Germinal center (tissue), 1 donor: ENCODE results near the gene SMG1.
"Not testable (repeated sequence)": the region's sequence is repeated elsewhere in the genome, so short reads cannot be mapped to it uniquely, and the experiment has no call there.

Source experiments
- DNase-seq: peaks from one replicate; pipeline ENCODE4 v3.0.0; 2012; ENCODE audit warnings: mixed read lengths, low spot score

SMG1 gene

DNA sequence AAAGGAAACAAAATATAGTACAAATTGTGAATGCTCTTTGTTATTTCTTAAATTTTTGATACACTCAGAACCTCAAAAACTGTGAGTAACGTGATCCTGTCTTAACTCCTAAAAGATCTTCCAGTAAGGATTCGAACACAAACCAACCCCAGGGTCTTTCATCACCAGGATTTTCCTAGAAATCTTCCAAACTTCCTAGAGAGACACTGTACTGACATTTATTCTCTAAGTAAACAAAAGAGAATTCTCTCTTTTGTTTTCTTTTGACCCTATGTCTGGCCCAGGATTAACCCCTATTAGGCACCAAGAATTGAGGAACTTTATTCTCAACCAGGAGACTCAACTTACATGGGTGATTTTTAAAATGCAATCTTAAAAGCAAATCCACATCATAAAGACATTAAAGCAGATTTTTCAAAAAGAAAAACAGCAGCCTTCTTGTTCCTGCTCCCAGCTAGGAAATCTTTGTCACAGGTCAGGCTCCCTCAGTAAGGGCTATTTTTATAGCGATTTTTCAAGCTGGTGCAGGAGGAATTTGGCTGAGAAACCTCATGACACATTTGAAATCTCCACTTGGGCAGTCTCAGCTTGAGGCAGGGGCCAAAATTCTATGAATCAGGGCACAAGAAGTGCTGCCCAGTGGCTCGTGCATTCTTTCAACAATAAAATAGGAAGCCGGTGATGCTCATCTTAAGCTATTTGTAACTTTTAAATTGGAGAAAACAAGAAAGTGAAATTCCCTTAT, 6.2 kb upstream of the SMG1 start:
- no peak for DNase-seq

GRCh38 chr16:18931756-18932155, 5.5 kb upstream of the SMG1 start:
- DNase-seq: no peak

DNA sequence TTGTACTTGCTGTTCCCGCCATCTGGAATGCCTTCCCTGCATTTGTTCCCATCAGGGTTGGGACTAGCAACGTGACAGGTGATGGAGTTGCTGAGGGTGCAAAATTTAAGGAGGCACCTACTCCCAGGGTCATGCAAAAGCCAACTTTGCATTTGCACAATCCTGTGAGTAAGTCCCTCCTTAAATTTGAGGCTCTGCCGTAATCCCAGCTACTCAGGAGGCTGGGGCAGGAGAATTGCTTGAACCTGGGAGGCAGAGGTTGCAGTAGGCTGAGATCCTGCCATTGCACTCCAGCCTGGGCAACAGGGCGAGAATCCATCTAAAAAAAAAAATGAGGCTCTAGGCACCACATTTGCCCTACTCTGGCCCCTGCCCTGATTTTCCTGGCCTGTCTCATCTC, 3.9 kb upstream of the SMG1 start:
- DNase-seq: not testable (repeated sequence)

DNA sequence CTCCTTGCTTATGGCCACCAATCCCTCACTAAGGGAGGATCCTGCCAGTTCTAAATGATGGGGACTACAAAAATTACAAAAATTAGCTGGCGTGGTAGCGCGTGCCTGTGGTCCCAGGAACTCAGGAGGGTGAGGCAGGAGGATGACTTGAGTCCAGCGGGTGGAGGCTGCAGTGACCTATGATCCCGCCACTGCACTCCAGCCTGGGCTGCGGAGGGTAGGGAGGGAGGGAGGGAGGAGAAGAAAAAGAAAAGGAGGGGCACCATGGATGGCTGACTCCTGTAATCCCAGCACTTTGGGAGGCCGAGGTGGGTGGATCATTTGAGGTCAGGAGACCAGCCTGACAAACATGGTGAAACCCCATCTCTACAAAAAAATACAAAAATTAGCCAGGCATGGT, 1.9 kb upstream of the SMG1 start:
- DNase-seq: not testable (repeated sequence)

DNA sequence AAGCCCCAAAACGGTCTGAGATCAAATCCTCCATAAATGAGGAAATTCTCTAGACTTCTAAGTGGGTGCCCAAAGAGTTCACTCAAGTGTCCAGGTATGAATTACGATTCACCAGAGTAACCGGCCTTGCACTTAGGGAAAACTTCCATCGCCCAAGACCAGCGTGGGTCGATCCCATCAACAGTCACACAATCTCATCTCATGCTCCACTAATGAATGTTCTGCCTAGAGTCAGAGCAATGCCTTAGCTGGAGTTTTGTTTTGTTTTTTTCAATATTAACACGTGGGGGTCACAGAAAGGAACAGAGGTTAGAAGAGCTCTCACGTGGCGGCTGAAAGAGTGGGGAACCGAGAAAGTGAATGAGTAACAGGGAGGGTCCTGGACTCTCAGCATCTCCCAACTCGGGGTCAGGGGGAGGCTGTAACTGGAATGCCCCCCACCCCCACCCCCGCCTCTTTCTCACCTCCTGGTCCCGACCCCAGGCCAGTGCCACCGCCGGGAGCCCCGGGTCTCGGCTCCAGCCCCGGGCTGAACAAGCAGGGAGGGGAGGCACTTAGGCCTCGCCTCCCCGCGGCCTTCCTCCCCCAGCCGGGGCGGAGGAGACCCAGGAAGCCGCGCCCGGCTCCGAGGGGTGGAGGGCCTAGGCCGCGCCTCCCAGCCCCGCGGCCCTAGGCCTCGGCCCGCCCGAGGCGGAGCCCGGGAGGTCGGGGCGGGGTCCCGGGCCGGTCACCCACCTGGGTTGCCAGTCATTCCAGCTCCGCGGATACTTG, 808 bp downstream of the SMG1 start:
- peak; percentile 25 for DNase-seq

DNA sequence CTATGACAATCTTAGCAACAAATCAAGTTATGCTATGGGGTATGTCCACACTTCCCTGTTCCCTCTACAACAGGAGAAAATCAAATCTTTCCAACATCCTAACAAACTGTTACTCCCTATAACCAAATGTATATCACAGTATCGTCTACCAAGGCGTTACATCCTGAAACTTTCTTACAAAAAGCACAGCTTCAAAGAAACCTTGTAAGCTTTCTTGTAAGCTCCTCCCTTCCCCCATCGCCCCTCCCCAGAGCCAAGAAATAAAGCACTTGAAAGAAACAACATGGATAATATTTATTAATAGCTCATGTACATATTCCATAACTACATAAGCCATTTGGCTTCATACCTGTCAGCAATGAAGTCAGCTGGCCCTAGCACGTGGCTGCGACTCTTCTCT, 2.3 kb downstream of the SMG1 start:
- not testable (repeated sequence) for DNase-seq

GRCh38 chr16:18923124-18923523, 3.1 kb downstream of the SMG1 start:
- not testable (repeated sequence) for DNase-seq

DNA sequence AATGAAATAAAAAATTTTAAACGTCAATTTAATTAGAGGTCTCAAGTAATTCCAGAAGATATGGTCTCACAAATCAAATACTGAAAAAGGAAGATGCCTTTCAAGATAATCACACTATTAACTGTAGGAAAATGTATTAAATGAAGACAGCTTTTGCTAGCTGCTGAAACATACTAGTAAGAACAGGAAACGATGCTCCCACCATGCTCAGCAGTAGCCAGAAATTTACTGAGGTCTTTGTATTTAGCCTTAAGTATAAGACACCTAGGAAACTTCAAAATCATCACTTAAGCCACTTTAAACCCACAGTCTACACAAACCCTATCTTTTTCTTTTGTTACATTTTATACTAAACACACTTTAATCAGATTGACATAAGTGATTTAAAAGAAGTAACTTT, 16.6 kb downstream of the SMG1 start:
- DNase-seq: not testable (repeated sequence)

DNA sequence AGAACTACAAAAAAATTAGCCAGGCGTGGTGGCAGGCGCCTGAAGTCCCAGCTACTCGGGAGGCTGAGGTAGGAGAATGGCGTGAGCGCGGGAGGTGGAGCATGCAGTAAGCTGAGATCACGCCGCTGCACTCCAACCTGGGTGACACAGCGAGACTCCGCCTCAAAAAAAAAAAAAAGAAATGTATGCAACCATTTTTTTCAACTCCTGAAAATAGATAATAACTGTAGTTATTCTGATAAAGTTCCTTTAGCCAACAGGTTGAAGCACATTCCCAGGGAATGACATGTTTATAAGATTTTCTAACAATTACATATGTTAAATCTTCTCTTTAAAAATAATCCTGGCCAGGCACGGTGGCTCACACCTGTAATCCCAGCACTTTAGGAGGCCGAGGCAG, 17.5 kb downstream of the SMG1 start:
- not testable (repeated sequence) for DNase-seq

- not testable (repeated sequence) for DNase-seq
Measured at GRCh38 chr16:18902778-18903177, 23.4 kb downstream of the SMG1 start.

GRCh38 chr16:18902044-18902443, 24.2 kb downstream of the SMG1 start:
- DNase-seq: not testable (repeated sequence)

GRCh38 chr16:18901194-18901593, 25.0 kb downstream of the SMG1 start:
- not testable (repeated sequence) for DNase-seq

DNA sequence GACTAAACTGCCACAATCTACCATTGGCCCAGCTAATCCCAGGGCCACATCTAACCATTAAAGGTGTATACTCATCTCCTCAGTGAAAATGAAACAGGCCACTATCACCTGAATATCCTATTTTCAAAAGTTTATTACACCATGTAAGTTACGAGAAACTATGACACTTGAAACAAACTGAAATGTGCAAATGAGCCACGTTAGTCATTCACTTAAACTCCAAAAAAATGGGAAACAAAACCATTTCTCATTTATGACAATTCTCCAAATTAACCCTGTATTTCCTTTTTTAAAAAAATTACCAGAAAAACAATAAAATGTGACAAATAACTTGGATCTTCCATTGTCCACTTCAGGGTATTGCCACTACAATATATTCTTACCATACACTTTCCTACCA, 41.8 kb downstream of the SMG1 start:
- DNase-seq: not testable (repeated sequence)

GRCh38 chr16:18877734-18878133, 48.5 kb downstream of the SMG1 start:
- DNase-seq: not testable (repeated sequence)

- DNase-seq: not testable (repeated sequence)
Measured at GRCh38 chr16:18877259-18877658, 48.9 kb downstream of the SMG1 start.

DNA sequence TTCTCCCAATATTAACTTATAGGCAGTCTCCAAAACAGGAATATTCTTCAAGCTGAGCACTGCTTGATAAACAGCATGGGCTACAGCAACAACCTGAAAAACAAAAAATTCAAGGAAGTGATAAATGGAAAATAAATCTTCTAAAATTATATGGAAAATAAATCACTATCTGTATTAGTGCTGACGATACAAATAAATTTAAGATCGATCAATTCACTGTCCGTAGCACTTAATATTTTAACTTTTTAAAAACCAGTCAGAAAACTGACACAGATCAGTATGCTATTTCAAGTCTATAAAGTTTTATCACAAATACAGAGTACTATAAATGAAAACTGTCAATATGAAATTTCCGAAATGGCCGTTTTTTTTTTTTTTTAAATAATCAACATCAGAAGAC, 49.9 kb downstream of the SMG1 start:
- not testable (repeated sequence) for DNase-seq

DNA sequence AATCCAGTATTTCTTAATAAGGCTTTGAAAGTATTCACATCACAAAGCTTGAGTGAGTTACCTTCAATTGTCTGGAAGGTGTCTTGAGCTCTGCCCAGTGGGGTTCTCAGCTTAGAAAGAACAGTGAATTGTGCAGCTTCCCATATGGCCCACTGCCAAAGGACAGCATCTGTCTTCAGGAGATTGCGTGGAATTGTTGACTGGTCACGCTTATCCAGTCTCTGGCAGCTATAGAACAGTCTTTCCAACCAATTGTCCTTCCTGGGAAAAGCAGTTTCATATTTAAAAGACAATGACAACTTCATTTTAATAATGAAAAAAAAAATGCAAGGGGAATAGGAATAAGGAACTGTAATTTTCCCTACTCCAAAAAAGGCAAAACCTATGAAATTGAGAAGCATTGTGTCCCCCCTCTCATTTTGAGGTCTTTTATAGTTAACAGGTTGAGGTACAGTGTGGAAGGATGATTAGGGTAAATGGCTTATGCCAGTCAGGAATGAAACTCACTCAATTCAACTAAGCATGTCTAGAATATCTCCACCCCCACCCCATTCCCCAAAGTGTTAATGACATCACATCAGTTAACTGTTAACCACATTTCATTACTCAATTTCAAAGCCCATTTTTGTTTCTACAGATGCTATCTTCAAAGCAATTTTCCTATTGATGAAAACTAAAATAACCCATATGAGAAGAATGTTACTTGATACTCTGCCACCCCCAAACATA, 57.0 kb downstream of the SMG1 start:
- DNase-seq: not testable (repeated sequence)

GRCh38 chr16:18866277-18866823, 59.9 kb downstream of the SMG1 start:
- DNase-seq: not testable (repeated sequence)

DNA sequence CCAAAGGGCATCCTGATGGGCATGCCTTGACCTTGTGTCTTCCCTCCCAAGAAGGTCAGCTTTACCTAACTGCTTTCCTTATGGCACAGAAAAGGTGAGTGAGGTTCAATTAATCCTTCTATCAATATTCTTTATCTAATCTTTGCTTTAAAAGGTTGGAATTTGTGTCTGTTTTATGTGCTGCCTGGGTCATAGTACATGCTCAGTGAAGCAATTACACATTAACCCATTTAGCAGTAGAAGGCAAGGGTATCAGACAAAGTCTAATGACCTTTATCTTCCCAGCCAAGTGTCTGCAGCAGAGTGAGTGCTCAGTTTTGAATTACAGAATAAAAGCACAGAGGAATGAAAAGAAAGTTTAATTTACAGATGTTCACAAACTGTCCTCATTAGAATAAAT, 63.3 kb downstream of the SMG1 start:
- not testable (repeated sequence) for DNase-seq

GRCh38 chr16:18855196-18855595, 71.0 kb downstream of the SMG1 start:
- DNase-seq: no peak

- DNase-seq: no peak
Measured at GRCh38 chr16:18853694-18854093, 72.5 kb downstream of the SMG1 start.

DNA sequence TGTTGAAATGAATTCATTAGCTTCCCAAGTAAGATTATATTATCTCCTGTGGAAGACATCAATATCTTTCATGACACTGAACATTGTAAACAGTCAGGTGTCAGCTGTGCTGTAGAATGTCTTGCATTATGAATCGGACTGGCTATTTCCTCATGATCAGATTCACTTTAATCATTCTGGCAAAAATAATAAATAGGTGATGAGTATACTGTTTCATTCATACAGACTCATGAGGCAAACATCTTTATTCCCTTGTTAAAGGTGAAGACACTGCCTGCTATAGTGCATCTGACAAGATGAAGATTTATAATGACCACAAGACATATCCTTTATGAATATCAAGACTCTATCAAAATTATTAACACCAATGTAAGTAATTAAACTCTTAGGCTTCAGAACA, 73.6 kb downstream of the SMG1 start:
- DNase-seq: no peak
